Measurements from ENCODE around the gene CCN5. TPM values are rescaled to one million over a fixed set of nuclear protein-coding genes. Genes with fewer than 3 reads are reported as not detected.

The CCN5 gene
- total RNA-seq, 2 experiments from 2014 or later, result not detected

- H3K4me3 ChIP-seq (ENCODE audit: low read depth, low read length, poor library complexity, severe bottlenecking), result no peak overlapping the region
- H3K27ac ChIP-seq (ENCODE audit: low read depth, low read length, poor library complexity, severe bottlenecking), result no peak overlapping the region
- ChIA-PET POLR2A (no interaction called here), CTCF (ENCODE audit: unreplicated experiment) (interaction anchor here (0.6 to 0.9 kb wide), 2 partner anchors 21 to 327 kb away, joined by 3 read pairs; no protein-coding TSS in a partner anchor)
- H3K9me3 ChIP-seq (ENCODE audit: low read length), result no peaks in the 10 kb centered on the region
- H3K4me1 ChIP-seq (ENCODE audit: insufficient read depth, low read length, poor library complexity, severe bottlenecking), result no peaks in the 10 kb centered on the region
- no peaks in the 10 kb centered on the region for H3K36me3 ChIP-seq (ENCODE audit: insufficient read depth, low read length)
- no peak overlapping the region for H3K4me2 ChIP-seq (ENCODE audit: low read length)
- no TSS peak for BruUV-seq (replicated peaks)
- H4K20me1 ChIP-seq (ENCODE audit: insufficient read depth, low read length), result no peaks in the 10 kb centered on the region
- TF ChIP-seq EZH2phosphoT487 (IDR thresholded peaks at IDR 0.05; ENCODE audit: borderline replicate concordance, low read depth, low read length) (no peak), CTCF (conservative IDR thresholded peaks at IDR 0.05; ENCODE audit: low read length) (no peak)
- no peak overlapping the region for H2AFZ ChIP-seq (ENCODE audit: low read length)
- H3K79me2 ChIP-seq (ENCODE audit: insufficient read depth, low read depth, low read length), result no peaks in the 10 kb centered on the region
- intact Hi-C loops (cut with micrococcal nuclease; ENCODE audit: unreplicated experiment), result no loop called here
- H3K9me2 ChIP-seq (ENCODE audit: insufficient read depth, low read length), result no peaks in the 10 kb centered on the region
- DNase-seq (ENCODE audit: low spot score), result no peak
Observed at GRCh38 chr20:44711237-44711636, 3.9 kb upstream of the CCN5 start.

- no TSS peak for BruUV-seq (replicated peaks)
- intact Hi-C loops (cut with micrococcal nuclease; ENCODE audit: unreplicated experiment), result no loop called here
- POLR2A ChIA-PET, result interaction anchor here (0.6 kb wide), 2 partner anchors 47 to 132 kb away, joined by 3 read pairs; no protein-coding TSS in a partner anchor
Observed at GRCh38 chr20:44714102-44714700, 968 bp upstream of the CCN5 start.

More at GRCh38 chr20:44714102-44714700, 968 bp upstream of the CCN5 start:
- no peak for DNase-seq (ENCODE audit: low spot score)
- Histone ChIP-seq H3K79me2 (ENCODE audit: insufficient read depth, low read depth, low read length) (no peaks in the 10 kb centered on the region), H3K9me3 (ENCODE audit: low read length) (no peaks in the 10 kb centered on the region), H2AFZ (ENCODE audit: low read length) (no peak overlapping the region), H3K4me3 (ENCODE audit: low read depth, low read length, poor library complexity, severe bottlenecking) (no peak overlapping the region), H3K27ac (ENCODE audit: low read depth, low read length, poor library complexity, severe bottlenecking) (no peak overlapping the region), H3K4me2 (ENCODE audit: low read length) (no peak overlapping the region), H4K20me1 (ENCODE audit: insufficient read depth, low read length) (no peaks in the 10 kb centered on the region), H3K4me1 (ENCODE audit: insufficient read depth, low read length, poor library complexity, severe bottlenecking) (no peaks in the 10 kb centered on the region), H3K36me3 (ENCODE audit: insufficient read depth, low read length) (no peaks in the 10 kb centered on the region), H3K9me2 (ENCODE audit: insufficient read depth, low read length) (no peaks in the 10 kb centered on the region)
- CTCF ChIA-PET (ENCODE audit: unreplicated experiment), result no interaction called here
- TF ChIP-seq EZH2phosphoT487 (IDR thresholded peaks at IDR 0.05; ENCODE audit: borderline replicate concordance, low read depth, low read length), result no peak
- no peak for TF ChIP-seq CTCF (conservative IDR thresholded peaks at IDR 0.05; ENCODE audit: low read length)
